Fibroblast of mammary gland (primary cell): ENCODE data around the gene CCL23.

Experiments
- DNase-seq: peaks from one replicate; pipeline ENCODE4 v3.0.0-alpha.2; 2010; ENCODE audit warnings: low read depth
- H3K4me3 ChIP-seq: 2 replicates; pipeline ENCODE4 v1.5.1; 2011; ENCODE audit warnings: low read depth, mild to moderate bottlenecking, low read length, moderate library complexity; ENCODE audit not compliant: control insufficient read depth
- TF ChIP-seq, protein P1 (sequence below): conservative IDR thresholded peaks from 2 replicates; pipeline ENCODE4 v1.5.1; 2011; ENCODE audit warnings: low read depth, low read length, inconsistent platforms; ENCODE audit not compliant: control insufficient read depth, insufficient read depth

Gene CCL23

DNA sequence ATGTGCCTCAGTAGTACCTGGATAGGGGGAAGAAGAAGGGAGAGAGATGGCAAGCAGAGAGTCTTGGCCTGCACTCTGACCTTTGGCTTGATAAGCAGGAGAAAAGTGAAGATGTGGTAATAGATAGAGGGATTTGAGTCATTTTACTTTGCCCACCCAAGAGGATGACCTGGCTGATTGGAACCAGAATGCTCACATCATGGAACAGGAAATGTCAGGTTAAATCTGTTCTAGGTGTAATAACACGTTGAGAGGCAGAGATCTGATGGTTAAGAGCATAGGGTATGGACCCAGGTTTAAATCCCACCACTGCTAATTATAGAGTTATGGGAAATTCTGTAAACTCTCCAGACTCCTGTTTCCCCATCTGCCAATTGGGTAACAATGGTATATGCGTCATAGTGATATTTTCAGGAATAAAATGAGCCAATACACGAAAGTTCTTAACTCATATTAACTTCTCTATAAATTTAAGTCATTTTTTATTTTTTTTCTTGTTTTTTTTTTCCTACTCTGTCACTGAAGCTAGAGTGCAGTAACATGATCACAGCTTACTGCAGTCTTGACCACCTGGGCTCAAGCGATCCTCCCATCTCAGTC is 38.2 kb upstream of the CCL23 start:
- DNase-seq: no peak
- TF ChIP-seq, protein P1, sequence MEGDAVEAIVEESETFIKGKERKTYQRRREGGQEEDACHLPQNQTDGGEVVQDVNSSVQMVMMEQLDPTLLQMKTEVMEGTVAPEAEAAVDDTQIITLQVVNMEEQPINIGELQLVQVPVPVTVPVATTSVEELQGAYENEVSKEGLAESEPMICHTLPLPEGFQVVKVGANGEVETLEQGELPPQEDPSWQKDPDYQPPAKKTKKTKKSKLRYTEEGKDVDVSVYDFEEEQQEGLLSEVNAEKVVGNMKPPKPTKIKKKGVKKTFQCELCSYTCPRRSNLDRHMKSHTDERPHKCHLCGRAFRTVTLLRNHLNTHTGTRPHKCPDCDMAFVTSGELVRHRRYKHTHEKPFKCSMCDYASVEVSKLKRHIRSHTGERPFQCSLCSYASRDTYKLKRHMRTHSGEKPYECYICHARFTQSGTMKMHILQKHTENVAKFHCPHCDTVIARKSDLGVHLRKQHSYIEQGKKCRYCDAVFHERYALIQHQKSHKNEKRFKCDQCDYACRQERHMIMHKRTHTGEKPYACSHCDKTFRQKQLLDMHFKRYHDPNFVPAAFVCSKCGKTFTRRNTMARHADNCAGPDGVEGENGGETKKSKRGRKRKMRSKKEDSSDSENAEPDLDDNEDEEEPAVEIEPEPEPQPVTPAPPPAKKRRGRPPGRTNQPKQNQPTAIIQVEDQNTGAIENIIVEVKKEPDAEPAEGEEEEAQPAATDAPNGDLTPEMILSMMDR: no peak
- no peak overlapping the region for H3K4me3 ChIP-seq

DNA sequence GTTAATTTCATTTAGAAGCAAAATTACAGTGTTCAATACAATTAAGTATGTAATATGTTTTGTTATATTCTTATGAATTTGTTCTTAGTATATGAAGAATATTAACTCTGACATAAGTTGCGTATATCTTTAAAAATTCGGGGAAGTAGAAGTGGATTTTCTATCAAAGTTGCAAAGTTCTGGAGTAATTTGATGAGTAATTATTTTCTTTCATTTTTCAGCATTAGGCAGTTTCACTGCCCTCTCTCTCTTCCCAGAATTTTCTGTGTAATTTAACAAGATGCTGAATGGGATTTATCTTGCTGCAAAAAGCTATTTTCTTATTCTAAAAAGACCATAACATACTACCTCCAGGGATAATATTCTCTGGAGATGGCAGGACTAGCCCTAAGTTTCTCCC is 37.4 kb upstream of the CCL23 start:
- DNase-seq: no peak
- TF ChIP-seq, protein P1: no peak

DNA sequence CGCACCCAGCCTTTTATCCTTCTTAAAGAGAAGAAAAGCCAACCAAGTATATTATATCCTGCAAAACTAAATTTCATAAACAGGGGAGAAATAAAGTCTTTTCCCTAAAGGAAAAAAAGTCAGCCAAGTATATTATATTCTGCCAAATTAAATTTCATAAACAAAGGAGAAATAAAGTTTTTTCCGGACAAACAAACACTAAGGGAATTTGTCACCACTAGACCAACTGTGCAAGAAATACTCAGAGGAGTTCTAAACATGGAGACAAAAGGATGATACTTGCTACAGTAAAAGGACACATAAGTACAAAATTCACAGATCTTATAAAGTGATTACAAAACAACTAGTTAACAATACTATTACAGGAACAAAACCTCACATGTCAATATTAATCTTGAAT is 31.9 kb upstream of the CCL23 start:
- TF ChIP-seq, protein P1: no peak
- DNase-seq: no peak
- no peak overlapping the region for H3K4me3 ChIP-seq

More for the DNA sequence above, 37.4 kb upstream of the CCL23 start:
- no peak overlapping the region for H3K4me3 ChIP-seq

DNA sequence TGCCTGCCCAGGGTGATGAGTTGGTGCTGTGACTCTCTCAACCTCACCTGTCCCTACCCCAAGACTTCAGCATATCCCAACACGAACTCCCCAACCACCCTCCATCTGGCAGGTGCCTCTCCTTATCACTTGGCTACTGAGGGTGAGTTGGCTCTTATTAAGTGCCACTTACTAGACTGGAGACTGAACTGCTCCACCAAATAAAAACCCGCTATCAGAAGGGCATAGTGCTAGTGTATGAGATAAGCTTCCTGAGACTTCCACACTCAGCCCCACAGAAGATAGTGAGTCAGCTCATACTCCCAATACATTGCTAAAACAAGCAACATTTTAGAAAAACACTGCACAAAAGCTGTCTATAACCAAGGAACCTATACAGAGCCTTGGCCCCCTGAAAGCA is 30.3 kb upstream of the CCL23 start:
- no peak for DNase-seq
- H3K4me3 ChIP-seq: no peak overlapping the region
- TF ChIP-seq, protein P1: no peak

DNA sequence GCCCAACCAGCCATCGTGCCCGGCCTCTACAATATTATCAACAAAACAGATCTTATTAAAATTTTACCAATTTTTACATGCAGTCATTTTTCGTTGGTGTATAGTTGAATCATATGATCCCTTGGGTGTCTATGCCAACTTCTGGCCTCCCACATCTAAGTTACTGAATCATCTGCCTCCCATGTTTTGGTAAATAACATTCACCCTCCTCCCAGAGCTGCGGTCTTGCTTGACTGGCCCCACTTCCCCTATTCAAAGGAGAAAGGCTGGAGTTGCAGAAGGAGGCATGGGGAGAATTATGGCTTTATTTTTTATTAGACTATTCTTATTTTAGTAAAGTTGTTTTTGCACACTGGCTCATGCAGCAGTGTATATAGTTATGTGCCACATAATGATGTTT is 18.5 kb upstream of the CCL23 start:
- TF ChIP-seq, protein P1: no peak
- no peak overlapping the region for H3K4me3 ChIP-seq
- DNase-seq: no peak

DNA sequence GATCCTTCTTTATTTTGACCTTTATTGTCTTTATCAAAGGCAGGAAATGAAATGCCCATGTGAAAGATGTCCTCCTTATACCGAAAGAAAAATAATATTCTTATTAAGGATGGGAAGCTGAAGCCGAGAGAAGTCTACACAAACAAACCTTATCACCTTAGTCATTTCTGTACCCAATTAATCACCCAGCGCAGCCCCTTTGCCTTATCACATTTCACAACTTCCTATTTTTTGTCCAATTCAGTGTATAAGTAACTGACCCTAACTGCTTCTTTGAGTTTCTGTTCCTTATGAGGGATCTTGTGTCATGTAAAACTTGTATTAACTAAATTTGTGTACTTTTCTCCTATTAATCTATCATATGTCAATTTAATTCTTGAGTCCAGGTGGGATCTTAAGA is 16.4 kb upstream of the CCL23 start:
- TF ChIP-seq, protein P1: no peak
- DNase-seq: no peak
- H3K4me3 ChIP-seq: no peak overlapping the region

DNA sequence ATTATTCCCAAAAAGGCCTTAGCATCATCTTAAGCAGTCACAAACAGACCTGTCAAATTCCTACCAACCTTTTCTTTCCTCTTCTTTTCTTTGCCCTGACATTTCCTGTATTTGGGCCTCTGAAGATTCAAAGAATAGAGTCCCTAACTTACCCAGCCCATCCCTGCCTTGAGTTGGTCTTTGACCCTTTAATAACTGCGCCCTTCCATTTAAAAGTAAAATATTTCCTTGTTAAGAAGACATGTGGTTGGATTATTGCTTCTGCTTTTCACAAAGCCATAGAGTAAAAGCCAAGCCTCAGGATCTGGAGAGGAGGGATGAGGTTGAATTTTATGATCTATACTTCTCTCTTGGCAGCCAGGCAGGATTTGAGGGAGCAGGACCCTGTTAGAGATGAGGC is 13.2 kb upstream of the CCL23 start:
- TF ChIP-seq, protein P1: no peak
- no peak overlapping the region for H3K4me3 ChIP-seq
- no peak for DNase-seq
